Stimulated activated CD8-positive, alpha-beta memory T cell treated with anti-CD3 and anti-CD28 coated beads, Interleukin-15, amount 100 ng/mL, for 48 hours (primary cell): ENCODE results near the gene CLCN4.

ENCODE experiments used
- DNase-seq, 2 donors: peaks; one replicate each; pipeline ENCODE4 v3.0.0-alpha.2; 2020; ENCODE audit warnings: low read depth in 2 of 2

The CLCN4 gene

GRCh38 chrX:10156199-10157031 lies at the start of gene CLCN4:
CLCN4 (plus strand) TSS chrX:10156975; CDS start chrX:10185033, 28,058 bp downstream.
- no peak for DNase-seq

- DNase-seq: no peak
Measured at GRCh38 chrX:10107483-10107882, 49.3 kb upstream of the CLCN4 start.

- no peak for DNase-seq
Measured at GRCh38 chrX:10108288-10108687, 48.5 kb upstream of the CLCN4 start.

- DNase-seq: no peak
Measured at GRCh38 chrX:10109695-10110094, 47.1 kb upstream of the CLCN4 start.

GRCh38 chrX:10110316-10110935 lies 46.3 kb upstream of the CLCN4 start:
- DNase-seq: no peak

- DNase-seq: peak; percentile 45 to 58
Measured at GRCh38 chrX:10110984-10111363, 45.8 kb upstream of the CLCN4 start.

- peak; percentile 25 to 32 for DNase-seq
Measured at GRCh38 chrX:10111364-10112148, 45.2 kb upstream of the CLCN4 start.

- DNase-seq: no peak
Measured at GRCh38 chrX:10112510-10112909, 44.3 kb upstream of the CLCN4 start.

- no peak for DNase-seq
Measured at GRCh38 chrX:10115082-10115481, 41.7 kb upstream of the CLCN4 start.

- no peak for DNase-seq
Measured at GRCh38 chrX:10117301-10117700, 39.5 kb upstream of the CLCN4 start.

- DNase-seq: no peak
Measured at GRCh38 chrX:10117864-10118377, 38.9 kb upstream of the CLCN4 start.

GRCh38 chrX:10118530-10118929 lies 38.2 kb upstream of the CLCN4 start:
- no peak for DNase-seq

- DNase-seq: peak in 1 of 2 donors; percentile 37
Measured at GRCh38 chrX:10119399-10119990, 37.3 kb upstream of the CLCN4 start.

- DNase-seq: no peak
Measured at GRCh38 chrX:10120331-10120730, 36.4 kb upstream of the CLCN4 start.

- no peak for DNase-seq
Measured at GRCh38 chrX:10120828-10121227, 35.9 kb upstream of the CLCN4 start.

- no peak for DNase-seq
Measured at GRCh38 chrX:10121787-10122186, 35.0 kb upstream of the CLCN4 start.

GRCh38 chrX:10124506-10125247 lies 32.1 kb upstream of the CLCN4 start:
- no peak for DNase-seq

GRCh38 chrX:10125248-10125615 lies 31.5 kb upstream of the CLCN4 start:
- no peak for DNase-seq

- DNase-seq: no peak
Measured at GRCh38 chrX:10126044-10126443, 30.7 kb upstream of the CLCN4 start.

- DNase-seq: no peak
Measured at GRCh38 chrX:10126834-10127233, 29.9 kb upstream of the CLCN4 start.

- DNase-seq: no peak
Measured at GRCh38 chrX:10128386-10128785, 28.4 kb upstream of the CLCN4 start.
